Activated CD4-positive, CD25-positive, alpha-beta regulatory T cell treated with anti-CD3 and anti-CD28 coated beads, Interleukin-2, amount 50 U/mL, for 72 hours (primary cell): Measurements from ENCODE around the gene CAMK1.
A peak's percentile ranks its signal among the peaks of the same experiment; 100 is the strongest.

Experiments
- DNase-seq: peaks from one replicate; pipeline ENCODE4 v3.0.0; 2021

The CAMK1 gene

GRCh38 chr3:9770276-9770812, 597 bp upstream of the CAMK1 start:
- DNase-seq = no peak

DNA sequence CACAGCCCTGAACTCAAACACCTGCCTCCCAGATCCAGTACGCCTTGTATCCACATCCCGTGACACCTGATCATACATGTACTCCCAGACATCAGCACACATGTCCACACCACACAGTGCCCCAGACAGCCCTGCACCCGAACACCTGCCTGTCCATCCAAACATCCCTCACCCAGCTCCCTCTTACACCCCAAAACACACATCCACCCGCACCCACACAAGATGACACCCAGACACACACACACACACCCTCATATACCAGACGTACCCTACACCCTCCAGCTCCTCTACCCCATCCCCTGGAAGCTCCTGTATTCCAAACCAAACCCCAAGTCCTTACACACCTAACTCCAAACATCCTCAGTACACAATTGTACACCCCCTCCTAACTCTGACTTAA, 735 bp downstream of the CAMK1 start:
- no peak for DNase-seq

DNA sequence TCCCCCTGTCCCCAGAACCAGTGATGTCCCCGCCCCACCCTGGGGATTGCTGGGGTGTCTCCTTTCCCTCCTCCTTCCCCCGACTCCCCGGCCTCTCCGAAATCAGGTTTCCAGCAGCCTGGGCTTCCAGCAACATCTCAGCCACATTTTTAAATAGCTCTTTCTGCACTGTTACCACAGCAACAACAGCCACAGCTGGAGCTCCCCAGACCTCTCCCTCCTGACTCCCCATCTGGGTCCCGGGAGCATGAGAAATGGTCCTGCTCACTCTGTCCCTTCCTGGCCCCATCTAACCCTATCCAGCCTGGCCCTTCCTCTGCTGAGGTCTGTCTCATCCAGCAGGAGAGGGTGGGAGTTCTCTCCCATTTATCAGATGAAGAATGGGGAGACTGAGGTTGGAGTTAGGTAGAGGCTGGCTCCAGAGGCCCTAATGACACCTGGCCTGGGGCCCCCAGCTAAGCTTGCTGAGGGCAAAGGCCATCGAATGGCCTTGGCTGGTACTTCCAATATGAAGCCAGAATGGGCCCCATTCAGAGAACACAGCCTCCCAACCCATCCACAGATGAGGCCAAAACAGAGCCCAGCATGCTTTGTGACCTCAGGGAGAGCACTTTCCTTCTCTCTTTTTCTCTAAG, 1.5 kb downstream of the CAMK1 start:
- no peak for DNase-seq

- DNase-seq = no peak
Observed at GRCh38 chr3:9767418-9767817, 2.3 kb downstream of the CAMK1 start.

DNA sequence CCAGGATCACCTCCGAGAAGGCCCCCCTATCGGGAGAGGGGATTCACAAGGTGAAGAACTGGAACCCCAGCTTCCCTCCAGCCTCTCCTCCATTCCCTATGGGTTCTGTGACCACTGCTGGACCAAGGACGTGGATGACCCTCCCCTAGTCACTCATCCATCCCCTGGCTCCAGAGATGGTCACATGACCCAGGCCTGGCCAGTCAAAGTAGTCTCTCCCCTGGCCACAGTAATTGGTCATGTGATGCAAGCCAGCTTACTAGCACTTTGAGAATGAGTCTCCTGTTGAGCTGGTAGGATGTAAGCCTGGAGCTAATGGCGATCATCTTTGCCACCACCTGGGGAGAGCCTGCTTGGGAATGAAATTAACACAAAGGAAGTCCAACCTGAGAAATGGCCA, 3.9 kb downstream of the CAMK1 start:
- DNase-seq = no peak

DNA sequence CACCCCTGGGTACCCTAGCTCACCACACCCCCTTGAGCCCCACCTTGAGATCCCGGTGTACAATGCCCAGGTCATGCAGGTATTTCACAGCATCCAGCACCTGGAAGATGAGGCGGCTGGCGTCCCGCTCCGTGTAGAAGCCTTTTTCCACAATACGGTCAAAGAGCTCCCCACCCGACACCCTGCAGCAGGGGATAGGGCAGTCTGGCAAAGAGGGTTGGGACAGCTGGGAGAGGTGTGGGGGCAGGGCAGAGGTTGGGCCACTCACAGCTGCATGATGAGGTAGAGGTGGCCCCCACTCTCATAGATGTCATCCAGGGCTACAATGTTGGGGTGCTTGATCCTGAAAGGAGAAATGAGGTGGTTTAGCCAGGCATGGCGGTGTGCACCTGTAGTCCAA, 6.9 kb downstream of the CAMK1 start:
- DNase-seq = no peak

DNA sequence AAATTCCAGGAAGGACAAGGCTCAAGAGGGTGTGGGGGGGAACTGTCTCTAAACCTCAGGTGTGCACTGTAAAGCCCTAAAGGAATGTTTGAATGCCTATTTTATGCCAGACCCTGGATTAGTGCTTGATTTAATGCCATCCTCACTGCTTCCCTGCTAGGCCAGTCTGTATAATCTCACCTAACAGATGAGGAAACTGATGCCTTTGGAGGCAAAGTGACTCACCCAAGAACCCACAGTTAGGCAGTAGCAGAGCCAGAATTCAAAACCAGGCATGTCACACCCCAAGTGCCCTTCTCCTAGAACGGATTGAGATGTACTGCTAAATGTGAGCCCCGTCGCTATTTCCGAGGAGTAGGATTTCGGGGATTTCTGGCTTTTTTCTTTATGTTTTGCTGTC, 7.8 kb downstream of the CAMK1 start:
- no peak for DNase-seq

GRCh38 chr3:9760779-9761505, 8.8 kb downstream of the CAMK1 start:
- DNase-seq = no peak

DNA sequence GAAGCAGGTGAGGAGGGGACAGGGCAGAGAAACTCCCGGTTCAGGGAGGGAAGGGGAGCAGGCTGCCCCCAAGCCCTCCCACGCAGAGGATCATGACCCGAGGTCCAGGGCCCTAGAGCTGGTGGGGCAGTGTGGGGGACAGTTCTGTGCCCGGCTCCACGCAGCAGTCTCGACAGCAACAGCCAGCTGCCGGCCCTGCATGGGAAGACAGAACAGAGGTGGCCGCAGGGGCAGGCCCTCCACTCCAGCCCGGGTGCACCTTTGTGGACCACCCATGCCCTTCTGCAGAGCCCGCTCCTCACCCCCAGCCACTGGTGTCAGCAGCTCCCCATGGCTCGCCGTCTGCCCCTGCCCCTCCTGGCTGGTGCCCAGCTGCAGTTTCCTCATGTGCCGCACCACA, 12.3 kb downstream of the CAMK1 start:
- no peak for DNase-seq

- DNase-seq = no peak
Observed at GRCh38 chr3:9754678-9755077, 15.1 kb downstream of the CAMK1 start.

DNA sequence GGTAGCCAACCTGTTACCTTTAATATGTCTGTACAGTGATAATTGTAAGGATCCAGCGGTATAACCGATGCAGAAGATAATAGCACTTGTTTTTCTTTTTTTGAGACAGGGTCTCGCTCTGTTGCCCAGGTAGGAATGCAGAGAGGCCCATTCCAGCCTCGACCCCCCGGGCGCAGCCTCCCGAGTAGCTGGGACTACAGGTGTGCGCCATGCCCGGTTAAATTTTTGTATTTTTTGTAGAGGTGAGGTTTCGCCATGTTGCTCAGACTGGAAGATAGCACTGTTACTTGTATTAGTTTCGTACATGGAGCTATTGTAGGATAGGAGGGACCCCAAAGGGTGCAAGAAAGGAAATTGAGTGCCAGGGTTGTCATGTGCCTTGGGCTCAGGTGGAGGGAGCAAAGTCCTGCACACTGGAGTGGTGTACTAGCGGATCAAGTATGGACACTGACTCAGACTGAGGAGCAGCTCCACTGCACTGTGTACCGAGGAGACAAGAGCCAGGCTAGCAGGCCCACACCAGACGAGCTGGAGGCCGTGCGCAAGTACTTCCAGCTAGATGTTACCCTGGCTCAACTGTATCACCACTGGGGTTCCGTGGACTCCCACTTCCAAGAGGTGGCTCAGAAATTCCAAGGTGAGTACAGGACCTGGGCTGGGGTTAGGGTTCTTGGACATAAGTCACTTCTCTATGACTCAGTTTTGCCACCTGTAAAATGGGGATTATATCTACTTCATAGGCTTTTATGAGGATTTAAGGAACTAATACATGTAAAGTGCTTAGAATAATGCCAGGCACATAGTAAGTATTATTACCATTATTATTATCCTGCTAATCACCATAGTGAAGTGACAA, 19.0 kb downstream of the CAMK1 start:
- DNase-seq = no peak

- peak; percentile 92 for DNase-seq
Observed at GRCh38 chr3:9749645-9750555, 19.8 kb downstream of the CAMK1 start, which contains the start of gene OGG1. OGG1 (plus strand) TSS chr3:9749952; CDS start chr3:9750287, 335 bp downstream.

DNA sequence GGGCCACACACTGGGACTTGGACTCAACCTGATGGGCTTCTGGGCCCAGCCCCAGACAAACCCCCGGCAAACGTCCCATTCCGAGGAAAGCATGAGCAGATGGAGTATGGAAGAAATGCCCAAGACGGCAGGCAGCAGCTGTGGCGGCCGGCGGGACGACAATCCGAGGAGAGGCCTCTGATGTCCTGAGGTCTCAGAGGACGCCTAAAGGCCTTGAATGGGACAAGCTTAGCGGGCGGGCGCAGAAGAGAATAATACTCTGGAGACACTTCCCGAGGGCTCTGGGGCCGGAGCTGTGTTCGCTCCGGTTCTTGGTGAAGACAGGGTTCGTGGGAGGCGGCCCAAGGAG, 20.5 kb downstream of the CAMK1 start:
- DNase-seq = no peak

DNA sequence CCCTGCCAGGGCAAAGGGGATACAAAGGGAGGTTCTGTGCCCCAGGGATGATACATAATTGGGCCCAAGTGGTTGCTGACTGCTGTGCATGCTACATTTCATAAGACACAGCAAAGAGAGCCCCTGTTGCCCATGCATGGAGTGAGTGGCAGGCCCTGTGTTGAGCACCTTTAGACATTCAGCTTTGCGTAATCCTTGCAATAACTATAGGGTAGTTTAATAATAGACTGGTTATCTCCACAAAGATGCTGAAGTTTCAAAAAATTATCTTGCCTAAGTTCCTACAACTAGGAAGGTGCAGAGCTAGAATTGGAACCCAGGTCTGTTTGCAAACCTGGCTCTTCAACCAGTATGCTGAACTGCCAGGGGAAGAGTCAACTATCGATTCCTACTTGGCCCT, 21.7 kb downstream of the CAMK1 start:
- DNase-seq = no peak

- DNase-seq = no peak
Observed at GRCh38 chr3:9747267-9747666, 22.5 kb downstream of the CAMK1 start.

DNA sequence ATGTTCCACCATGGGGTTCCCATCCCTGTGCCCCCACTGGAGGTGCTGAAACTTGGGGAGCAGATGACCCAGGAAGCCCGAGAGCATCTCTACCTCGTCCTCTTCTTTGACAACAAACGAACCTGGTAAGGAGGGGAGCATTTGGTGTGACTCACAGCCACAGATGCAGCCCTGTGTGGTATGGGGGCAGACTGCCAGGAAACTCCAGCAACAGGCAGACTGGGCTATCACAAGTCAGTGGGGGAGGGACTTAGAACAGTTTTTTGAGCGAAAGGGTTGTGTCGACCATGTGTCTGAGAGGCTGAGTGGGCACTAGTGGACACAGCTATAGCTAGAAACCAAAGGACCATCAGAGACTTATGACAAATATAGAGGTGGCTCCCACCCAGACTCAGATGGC, 23.4 kb downstream of the CAMK1 start:
- no peak for DNase-seq

DNA sequence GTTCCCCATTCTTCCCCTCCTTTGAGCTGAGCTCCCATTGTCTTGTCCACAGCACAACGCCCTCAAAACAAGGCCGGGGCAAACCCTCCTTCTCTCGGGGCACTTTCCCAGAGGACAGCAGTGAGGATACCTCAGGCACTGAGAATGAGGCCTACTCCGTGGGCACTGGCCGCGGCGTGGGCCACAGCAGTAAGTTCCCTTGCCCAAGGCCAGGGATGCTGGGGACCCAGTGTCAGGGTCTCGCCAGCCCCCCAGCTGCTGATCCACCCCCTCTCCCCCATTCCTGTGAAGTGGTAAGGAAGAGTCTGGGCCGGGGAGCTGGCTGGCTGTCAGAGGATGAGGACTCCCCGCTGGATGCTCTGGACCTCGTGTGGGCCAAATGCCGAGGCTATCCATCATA, 24.2 kb downstream of the CAMK1 start:
- no peak for DNase-seq

DNA sequence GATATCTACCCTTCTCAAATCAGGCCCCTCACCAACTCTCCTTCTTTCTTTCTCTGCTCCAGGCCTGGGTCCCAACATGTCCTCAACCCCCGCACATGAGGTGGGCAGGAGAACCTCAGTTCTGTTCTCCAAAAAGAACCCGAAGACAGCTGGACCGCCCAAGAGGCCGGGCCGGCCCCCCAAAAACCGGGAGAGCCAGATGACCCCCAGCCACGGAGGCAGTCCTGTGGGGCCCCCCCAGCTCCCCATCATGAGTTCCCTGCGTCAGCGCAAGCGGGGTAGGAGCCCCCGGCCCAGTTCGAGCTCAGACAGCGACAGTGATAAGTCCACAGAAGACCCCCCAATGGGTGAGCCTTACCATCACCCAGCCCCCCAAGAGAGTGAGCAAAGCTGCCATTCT, 25.6 kb downstream of the CAMK1 start:
- no peak for DNase-seq

DNA sequence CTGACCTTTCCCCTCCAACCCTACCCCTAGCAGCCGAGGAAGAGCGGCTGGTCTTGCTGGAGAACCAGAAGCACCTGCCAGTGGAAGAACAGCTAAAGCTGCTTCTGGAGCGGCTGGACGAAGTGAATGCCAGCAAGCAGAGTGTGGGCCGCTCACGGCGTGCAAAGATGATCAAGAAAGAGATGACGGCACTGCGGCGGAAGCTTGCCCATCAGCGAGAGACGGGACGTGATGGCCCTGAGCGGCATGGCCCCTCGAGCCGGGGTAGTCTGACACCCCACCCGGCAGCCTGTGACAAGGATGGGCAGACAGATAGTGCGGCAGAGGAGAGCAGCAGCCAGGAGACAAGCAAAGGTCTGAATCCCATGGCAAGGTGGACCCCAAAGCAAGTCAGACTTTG, 26.2 kb downstream of the CAMK1 start:
- DNase-seq = no peak

- DNase-seq = no peak
Observed at GRCh38 chr3:9742560-9742959, 27.2 kb downstream of the CAMK1 start.

DNA sequence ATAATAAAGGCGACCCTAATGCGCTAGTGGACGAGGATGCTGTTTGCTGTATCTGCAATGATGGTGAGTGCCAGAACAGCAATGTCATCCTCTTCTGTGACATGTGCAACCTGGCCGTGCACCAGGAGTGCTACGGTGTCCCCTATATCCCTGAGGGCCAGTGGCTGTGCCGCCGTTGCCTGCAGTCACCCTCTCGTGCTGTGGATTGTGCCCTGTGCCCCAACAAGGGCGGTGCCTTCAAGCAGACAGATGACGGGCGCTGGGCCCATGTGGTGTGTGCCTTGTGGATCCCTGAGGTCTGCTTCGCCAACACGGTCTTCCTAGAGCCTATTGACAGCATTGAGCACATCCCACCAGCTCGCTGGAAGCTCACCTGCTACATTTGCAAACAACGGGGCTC, 30.6 kb downstream of the CAMK1 start:
- no peak for DNase-seq

GRCh38 chr3:9736831-9737230, 32.9 kb downstream of the CAMK1 start:
- no peak for DNase-seq

GRCh38 chr3:9732740-9733115, 37.0 kb downstream of the CAMK1 start:
- no peak for DNase-seq
